GDM1 (cell line): ENCODE results near the gene HP1BP3.
"Not testable (repeated sequence)": the region's sequence is repeated elsewhere in the genome, so short reads cannot be mapped to it uniquely, and the experiment has no call there.

Experiments
- DNase-seq: peaks from one replicate; lab custom pipeline; 2025; lab: John Stamatoyannopoulos, UW

HP1BP3 gene

GRCh38 chr1:20787029-20787839, at the start of gene HP1BP3:
TSS of gene HP1BP3 (minus strand) at chr1:20787307. CDS start at chr1:20780440, 6,867 bp downstream.
- DNase-seq = peak; percentile 71

DNA sequence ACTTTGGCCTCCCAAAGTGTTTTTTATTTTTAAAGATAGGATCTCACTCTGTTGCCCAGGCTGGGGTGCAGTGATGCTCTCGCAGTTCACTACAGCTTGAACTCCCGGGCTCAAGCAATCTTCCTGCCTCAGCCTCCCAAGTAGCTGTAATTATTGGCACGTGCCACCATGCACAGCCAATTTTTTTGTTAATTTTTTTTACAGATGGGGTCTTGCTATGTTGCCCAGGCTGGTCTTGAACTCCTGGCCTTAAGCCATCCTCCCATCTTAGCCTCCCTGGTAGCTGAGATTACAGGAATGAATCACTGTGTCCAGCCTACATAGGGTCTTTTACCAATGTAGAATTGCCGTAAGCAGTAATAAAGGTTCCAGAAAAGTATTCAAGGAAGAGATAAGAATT, 49.1 kb upstream of the HP1BP3 start:
- DNase-seq = no peak

GRCh38 chr1:20834780-20835179, 47.7 kb upstream of the HP1BP3 start:
- DNase-seq = no peak

- no peak for DNase-seq
Measured at GRCh38 chr1:20834192-20834591, 47.1 kb upstream of the HP1BP3 start.

GRCh38 chr1:20830378-20830777, 43.3 kb upstream of the HP1BP3 start:
- no peak for DNase-seq

DNA sequence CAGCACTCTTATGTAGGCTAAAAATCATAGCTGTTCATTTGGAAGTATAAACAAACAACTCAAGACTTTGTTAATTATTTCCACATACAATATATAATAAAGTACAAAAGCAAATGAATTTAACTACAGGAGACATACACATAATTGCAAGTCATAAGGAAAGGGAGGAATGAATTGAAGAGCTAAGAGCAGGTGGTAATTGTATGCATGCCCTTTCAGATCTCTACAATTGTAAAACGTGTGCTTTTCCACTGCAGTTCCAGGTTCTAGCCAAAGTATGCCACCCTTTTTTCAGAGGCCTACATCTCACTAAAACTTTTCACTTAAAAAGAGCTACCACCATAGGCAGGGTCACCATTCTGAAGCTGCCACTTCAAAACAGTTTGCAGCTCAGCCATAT, 42.8 kb upstream of the HP1BP3 start:
- no peak for DNase-seq

DNA sequence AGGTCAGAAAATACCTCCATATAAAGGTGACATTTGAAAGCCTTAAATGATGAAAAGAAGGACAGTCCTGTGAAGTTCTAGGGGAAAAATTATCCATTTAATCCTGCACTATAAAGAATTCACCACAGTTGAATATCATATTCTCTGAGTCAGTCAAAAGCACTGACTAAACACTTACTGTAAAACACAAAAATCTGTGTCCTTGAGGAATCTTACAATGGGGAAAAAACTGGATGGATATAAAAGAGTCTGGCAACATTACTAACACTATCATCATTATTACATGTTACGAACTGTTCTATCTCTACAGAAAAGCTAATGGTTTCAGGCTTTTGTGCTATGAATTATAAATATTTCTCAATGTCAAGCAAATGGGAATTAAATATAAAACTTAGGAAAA, 42.4 kb upstream of the HP1BP3 start:
- DNase-seq = no peak

- DNase-seq = no peak
Measured at GRCh38 chr1:20823845-20824244, 36.7 kb upstream of the HP1BP3 start.

- no peak for DNase-seq
Measured at GRCh38 chr1:20821466-20821865, 34.4 kb upstream of the HP1BP3 start.

DNA sequence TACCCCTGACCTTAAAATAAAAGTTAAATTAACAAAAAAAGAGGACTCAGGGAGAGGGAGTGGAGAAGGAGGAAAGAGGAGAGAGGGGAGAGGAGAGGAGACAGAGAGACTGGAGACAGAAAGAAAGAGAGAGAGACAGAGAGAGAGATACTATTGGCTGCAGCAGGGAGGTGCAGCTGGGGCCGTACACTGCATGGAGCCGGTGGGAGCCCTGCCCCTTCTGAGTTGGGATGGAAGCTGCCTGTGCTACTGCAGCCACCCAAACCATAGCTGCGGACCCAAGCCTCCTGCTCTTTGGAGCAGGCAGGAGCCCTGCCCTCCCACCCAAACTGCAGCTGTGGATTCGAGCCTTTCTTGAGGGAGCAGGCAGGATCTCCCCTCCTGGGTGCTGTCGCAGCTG, 32.7 kb upstream of the HP1BP3 start:
- DNase-seq = no peak

DNA sequence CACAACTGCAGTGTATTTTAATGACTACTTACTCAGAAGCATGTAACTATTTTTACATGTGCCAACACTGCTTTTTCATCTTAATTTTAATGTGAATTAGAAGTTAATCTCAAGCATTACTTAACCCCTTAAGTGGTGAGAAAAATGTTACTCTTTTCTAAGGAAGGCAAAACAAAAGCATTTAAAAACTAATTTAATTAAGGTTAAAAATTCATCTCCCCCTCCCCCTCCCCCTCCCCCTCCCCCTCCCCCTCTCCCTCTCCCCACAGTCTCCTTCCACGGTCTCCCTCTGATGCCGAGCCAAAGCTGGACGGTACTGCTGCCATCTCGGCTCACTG, 27.4 kb upstream of the HP1BP3 start:
- no peak for DNase-seq

DNA sequence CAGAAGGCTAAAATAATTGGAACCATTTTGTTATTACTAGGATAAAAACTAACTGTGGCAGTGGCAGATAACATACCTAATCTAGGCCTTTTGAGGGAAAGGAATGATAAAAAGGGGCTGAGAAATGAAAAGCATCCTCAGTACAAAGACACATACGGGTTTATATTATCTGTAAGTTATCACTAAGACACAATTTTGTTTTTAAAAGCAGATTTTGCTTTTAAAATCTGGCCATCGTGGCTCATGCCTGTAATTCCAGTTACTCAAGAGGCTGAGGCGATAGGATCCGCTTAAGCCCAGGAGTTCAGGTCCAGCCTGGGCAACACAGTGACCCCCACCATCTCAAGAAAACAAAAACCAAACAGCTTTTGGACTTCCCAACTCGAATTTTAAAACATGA, 24.8 kb upstream of the HP1BP3 start:
- DNase-seq = no peak

DNA sequence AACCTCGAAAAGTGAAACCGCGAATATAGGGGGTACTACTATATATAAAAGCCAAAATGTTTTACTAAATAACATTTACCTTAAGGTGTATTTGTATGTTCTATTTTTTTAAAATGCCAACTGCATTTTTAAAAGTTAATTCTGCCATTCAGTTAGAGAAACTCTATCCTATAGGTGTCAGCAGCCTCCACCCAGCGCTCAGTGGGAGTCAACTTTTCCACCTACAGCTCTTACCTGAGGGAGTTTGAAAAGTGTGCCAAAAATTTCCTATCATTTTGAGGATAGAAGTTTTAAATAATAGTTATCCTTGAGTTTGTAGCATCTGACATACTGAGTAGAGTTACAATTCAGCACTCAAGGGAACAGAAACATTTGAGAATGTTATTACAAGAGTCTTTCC, 6.1 kb upstream of the HP1BP3 start:
- DNase-seq = no peak

DNA sequence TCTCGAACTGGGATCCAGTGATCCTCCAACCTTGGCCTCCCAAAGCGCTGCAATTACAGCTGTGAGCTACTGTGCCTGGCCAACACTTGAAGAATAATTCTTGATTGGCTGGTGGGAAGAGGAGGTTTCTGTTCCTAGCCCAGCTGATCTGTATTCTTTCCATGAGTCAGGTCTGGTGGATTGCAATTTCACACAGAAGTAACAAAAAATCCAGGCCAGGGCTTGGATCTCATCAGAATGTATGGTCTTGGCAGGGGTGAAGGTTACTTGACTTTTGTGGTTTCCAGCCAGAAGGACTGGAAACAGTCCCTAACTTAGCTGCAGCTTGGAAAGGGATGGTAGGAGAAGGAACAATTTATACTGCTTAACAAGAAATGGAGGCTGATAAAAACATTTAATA, 5.1 kb upstream of the HP1BP3 start:
- no peak for DNase-seq

DNA sequence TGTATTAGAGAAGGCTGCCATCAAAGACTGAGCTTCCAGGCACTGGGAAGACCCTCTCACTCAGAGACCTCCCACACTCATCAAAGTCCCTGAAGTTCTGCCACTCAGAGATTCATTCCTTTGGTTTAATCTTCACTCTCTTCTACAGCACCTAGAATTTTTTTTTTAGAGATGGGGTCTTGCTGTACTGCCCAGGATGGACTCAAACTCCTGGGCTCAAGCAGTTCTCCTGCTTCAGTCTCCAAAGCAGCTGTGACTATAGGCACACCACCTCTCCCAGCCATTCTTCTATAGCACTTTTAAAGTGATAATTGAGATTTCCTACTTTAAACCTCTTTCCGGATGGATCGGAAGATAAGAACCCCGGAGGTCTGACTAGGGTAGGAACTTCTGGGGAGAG, 3.7 kb upstream of the HP1BP3 start:
- no peak for DNase-seq

DNA sequence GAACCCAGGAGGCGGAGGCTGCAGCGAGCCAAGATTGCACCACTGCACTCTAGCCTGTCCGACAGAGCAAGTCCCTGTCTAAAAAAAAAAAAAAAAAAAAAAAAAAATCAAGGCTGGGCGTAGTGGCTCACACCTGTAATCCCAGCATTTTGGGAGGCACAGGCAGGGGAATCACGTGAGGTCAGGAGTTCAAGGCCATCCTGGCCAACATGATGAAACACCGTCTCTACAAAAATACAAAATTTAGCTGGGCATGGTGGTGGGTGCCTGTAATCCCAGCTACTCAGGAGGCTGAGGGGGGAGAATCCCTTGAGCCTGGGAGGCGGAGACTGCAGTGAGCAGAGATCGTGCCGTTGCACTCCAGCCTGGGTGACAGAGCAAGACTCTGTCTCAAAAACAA, 2.5 kb upstream of the HP1BP3 start:
- DNase-seq = not testable (repeated sequence)

GRCh38 chr1:20787840-20788795, 1.0 kb upstream of the HP1BP3 start:
- DNase-seq = no peak

GRCh38 chr1:20786253-20787028, 666 bp downstream of the HP1BP3 start:
- peak; percentile 97 for DNase-seq

DNA sequence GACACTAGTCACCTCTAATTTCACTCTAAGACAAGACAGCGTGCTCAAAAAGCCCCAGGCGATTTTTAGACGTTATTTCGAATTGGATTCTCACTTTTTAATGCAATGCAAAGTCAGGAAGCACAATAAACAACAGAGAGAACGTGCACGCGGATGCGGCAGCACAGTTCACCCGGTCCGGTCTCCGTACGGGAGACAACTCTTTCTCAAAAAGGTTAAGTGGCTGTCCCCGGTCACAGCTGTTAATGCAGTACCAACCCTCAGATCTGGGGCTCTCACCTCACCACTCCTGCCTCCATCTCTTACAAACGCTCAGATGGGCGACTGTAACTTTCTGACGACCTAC, 1.2 kb downstream of the HP1BP3 start:
- no peak for DNase-seq

- DNase-seq = no peak
Measured at GRCh38 chr1:20775700-20776099, 11.4 kb downstream of the HP1BP3 start.

- DNase-seq = no peak
Measured at GRCh38 chr1:20771780-20772179, 15.3 kb downstream of the HP1BP3 start.

GRCh38 chr1:20770314-20771087, 16.6 kb downstream of the HP1BP3 start:
- DNase-seq = no peak
